Measurements from ENCODE around the gene UQCR11.

GRCh38 chr19:1634242-1634937 is 29.1 kb upstream of the UQCR11 start:
- TF ChIP-seq CTCF (IDR thresholded peaks at IDR 0.05; ENCODE audit: borderline replicate concordance, extremely low read depth, low read length, poor library complexity, severe bottlenecking) (no peak), EZH2 (IDR thresholded peaks at IDR 0.05; ENCODE audit: borderline replicate concordance, low read depth, low read length, severe bottlenecking) (no peak)

Measured in DND-41 (cell line).